HEK293 (cell line): ENCODE measurements around the gene DENND2C.

Experiments
- GLI4 ChIP-seq: fragments of 450-650 bp; formaldehyde crosslinking; IDR thresholded peaks from 2 replicates; pipeline ENCODE4 v1.5.1; 2016; ENCODE audit warnings: missing biosample characterization, missing genetic modification characterization
- RBAK ChIP-seq: fragments of 450-650 bp; formaldehyde crosslinking; IDR thresholded peaks from 2 replicates; pipeline ENCODE4 v1.5.1; 2016; ENCODE audit warnings: missing biosample characterization, missing genetic modification characterization
- SETDB1 ChIP-seq: IDR thresholded peaks from one replicate; pipeline ENCODE4 v1.6.1; 2017; ENCODE audit warnings: mild to moderate bottlenecking, low read length, moderate library complexity, mixed read lengths; ENCODE audit not compliant: insufficient read length
- ZBTB8A ChIP-seq: fragments of 450-650 bp; formaldehyde crosslinking; IDR thresholded peaks from 2 replicates; pipeline ENCODE4 v1.5.1; 2016; ENCODE audit warnings: missing biosample characterization, missing genetic modification characterization
- ZNF140 ChIP-seq: fragments of 450-650 bp; formaldehyde crosslinking; IDR thresholded peaks from 2 replicates; pipeline ENCODE4 v1.5.1; 2016; ENCODE audit warnings: missing biosample characterization, missing genetic modification characterization
- ZNF175 ChIP-seq: fragments of 450-650 bp; formaldehyde crosslinking; IDR thresholded peaks from 2 replicates; pipeline ENCODE4 v1.5.1; 2016; ENCODE audit warnings: missing biosample characterization, missing genetic modification characterization
- ZNF341 ChIP-seq: fragments of 450-650 bp; formaldehyde crosslinking; IDR thresholded peaks from 2 replicates; pipeline ENCODE4; 2016; ENCODE audit warnings: low read depth, missing biosample characterization, missing genetic modification characterization
- ZNF433 ChIP-seq: fragments of 450-650 bp; formaldehyde crosslinking; IDR thresholded peaks from 2 replicates; pipeline ENCODE4 v1.5.1; 2016; ENCODE audit warnings: missing biosample characterization, missing genetic modification characterization, low read depth
- ZNF555 ChIP-seq: fragments of 450-650 bp; formaldehyde crosslinking; conservative IDR thresholded peaks from 2 replicates; pipeline ENCODE4 v1.5.1; 2017; ENCODE audit warnings: missing biosample characterization, mild to moderate bottlenecking, missing genetic modification characterization, inconsistent platforms
- ZNF558 ChIP-seq: fragments of 450-650 bp; formaldehyde crosslinking; IDR thresholded peaks from 2 replicates; pipeline ENCODE4 v1.5.1; 2016; ENCODE audit warnings: missing biosample characterization, missing genetic modification characterization
- ZNF654 ChIP-seq: fragments of 450-650 bp; formaldehyde crosslinking; IDR thresholded peaks from 2 replicates; pipeline ENCODE4 v1.5.1; 2016; ENCODE audit warnings: low read depth, missing biosample characterization, missing genetic modification characterization
- ZNF670 ChIP-seq: fragments of 450-650 bp; formaldehyde crosslinking; IDR thresholded peaks from 2 replicates; pipeline ENCODE4 v1.5.1; 2016; ENCODE audit warnings: missing biosample characterization, missing genetic modification characterization, low read depth
- ZNF76 ChIP-seq: fragments of 450-650 bp; formaldehyde crosslinking; IDR thresholded peaks from 2 replicates; pipeline ENCODE4; 2016; ENCODE audit warnings: low read depth, missing biosample characterization, missing genetic modification characterization, borderline replicate concordance
- ZNF768 ChIP-seq: fragments of 450-650 bp; formaldehyde crosslinking; IDR thresholded peaks from 2 replicates; pipeline ENCODE4 v1.5.1; 2018; ENCODE audit warnings: missing biosample characterization, mild to moderate bottlenecking, missing genetic modification characterization
- ZNF837 ChIP-seq: fragments of 450-650 bp; formaldehyde crosslinking; IDR thresholded peaks from 2 replicates; pipeline ENCODE4 v1.5.1; 2016; ENCODE audit warnings: missing biosample characterization, missing genetic modification characterization
- ZXDB ChIP-seq: fragments of 450-650 bp; formaldehyde crosslinking; IDR thresholded peaks from 2 replicates; pipeline ENCODE4 v1.5.1; 2016; ENCODE audit warnings: missing biosample characterization, missing genetic modification characterization
- TF ChIP-seq, protein P1 (sequence below): fragments of 450-650 bp; formaldehyde crosslinking; IDR thresholded peaks from 2 replicates; pipeline ENCODE4 v1.5.1; 2016; ENCODE audit warnings: missing biosample characterization, missing genetic modification characterization, borderline replicate concordance
- TF ChIP-seq, protein P2 (sequence below): fragments of 450-650 bp; formaldehyde crosslinking; IDR thresholded peaks from 2 replicates; pipeline ENCODE4 v1.5.1; 2017; ENCODE audit warnings: missing biosample characterization, missing genetic modification characterization
- TF ChIP-seq, protein P3 (sequence below): fragments of 450-650 bp; formaldehyde crosslinking; conservative IDR thresholded peaks from 2 replicates; pipeline ENCODE4 v1.5.1; 2016; ENCODE audit warnings: low read depth, missing biosample characterization, missing genetic modification characterization
- TF ChIP-seq, protein P4 (sequence below): fragments of 450-650 bp; formaldehyde crosslinking; IDR thresholded peaks from 2 replicates; pipeline ENCODE4; 2016; ENCODE audit warnings: missing biosample characterization, missing genetic modification characterization
- TF ChIP-seq, protein P5 (sequence below): fragments of 450-650 bp; formaldehyde crosslinking; IDR thresholded peaks from 2 replicates; pipeline ENCODE4 v1.5.1; 2016; ENCODE audit warnings: missing biosample characterization, missing genetic modification characterization
- TF ChIP-seq, protein P6 (sequence below): fragments of 450-650 bp; formaldehyde crosslinking; IDR thresholded peaks from 2 replicates; pipeline ENCODE4 v1.5.1; 2016; ENCODE audit warnings: missing biosample characterization, missing genetic modification characterization
- TF ChIP-seq, protein P7 (sequence below): fragments of 450-650 bp; formaldehyde crosslinking; IDR thresholded peaks from 2 replicates; pipeline ENCODE4 v1.5.1; 2017; ENCODE audit warnings: missing biosample characterization, mild to moderate bottlenecking, missing genetic modification characterization, moderate library complexity

Gene DENND2C

DNA sequence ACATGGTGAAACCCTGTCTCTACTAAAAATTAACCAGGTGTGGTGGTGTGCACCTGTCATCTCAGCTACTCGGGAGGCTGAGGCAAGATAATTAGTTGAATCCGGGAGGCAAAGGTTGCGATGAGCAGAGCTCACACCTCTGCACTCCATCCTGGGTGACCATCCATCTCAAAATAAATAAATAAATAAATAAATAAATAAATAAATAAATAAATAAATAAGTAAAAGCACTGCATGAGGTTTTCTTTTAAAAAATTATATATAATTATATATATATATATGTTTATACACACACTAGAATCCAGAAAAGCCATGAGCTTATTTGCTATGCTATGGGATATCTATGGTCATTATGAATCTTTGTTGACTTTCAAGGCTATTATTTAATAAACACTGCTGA is 23.1 kb upstream of the DENND2C start (continued):
- TF ChIP-seq, protein P1, sequence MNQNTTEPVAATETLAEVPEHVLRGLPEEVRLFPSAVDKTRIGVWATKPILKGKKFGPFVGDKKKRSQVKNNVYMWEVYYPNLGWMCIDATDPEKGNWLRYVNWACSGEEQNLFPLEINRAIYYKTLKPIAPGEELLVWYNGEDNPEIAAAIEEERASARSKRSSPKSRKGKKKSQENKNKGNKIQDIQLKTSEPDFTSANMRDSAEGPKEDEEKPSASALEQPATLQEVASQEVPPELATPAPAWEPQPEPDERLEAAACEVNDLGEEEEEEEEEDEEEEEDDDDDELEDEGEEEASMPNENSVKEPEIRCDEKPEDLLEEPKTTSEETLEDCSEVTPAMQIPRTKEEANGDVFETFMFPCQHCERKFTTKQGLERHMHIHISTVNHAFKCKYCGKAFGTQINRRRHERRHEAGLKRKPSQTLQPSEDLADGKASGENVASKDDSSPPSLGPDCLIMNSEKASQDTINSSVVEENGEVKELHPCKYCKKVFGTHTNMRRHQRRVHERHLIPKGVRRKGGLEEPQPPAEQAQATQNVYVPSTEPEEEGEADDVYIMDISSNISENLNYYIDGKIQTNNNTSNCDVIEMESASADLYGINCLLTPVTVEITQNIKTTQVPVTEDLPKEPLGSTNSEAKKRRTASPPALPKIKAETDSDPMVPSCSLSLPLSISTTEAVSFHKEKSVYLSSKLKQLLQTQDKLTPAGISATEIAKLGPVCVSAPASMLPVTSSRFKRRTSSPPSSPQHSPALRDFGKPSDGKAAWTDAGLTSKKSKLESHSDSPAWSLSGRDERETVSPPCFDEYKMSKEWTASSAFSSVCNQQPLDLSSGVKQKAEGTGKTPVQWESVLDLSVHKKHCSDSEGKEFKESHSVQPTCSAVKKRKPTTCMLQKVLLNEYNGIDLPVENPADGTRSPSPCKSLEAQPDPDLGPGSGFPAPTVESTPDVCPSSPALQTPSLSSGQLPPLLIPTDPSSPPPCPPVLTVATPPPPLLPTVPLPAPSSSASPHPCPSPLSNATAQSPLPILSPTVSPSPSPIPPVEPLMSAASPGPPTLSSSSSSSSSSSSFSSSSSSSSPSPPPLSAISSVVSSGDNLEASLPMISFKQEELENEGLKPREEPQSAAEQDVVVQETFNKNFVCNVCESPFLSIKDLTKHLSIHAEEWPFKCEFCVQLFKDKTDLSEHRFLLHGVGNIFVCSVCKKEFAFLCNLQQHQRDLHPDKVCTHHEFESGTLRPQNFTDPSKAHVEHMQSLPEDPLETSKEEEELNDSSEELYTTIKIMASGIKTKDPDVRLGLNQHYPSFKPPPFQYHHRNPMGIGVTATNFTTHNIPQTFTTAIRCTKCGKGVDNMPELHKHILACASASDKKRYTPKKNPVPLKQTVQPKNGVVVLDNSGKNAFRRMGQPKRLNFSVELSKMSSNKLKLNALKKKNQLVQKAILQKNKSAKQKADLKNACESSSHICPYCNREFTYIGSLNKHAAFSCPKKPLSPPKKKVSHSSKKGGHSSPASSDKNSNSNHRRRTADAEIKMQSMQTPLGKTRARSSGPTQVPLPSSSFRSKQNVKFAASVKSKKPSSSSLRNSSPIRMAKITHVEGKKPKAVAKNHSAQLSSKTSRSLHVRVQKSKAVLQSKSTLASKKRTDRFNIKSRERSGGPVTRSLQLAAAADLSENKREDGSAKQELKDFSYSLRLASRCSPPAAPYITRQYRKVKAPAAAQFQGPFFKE (tag by site-specific recombination): no peak
- TF ChIP-seq ZBTB8A (tag by site-specific recombination): peak; percentile 62
- peak; percentile 87 for TF ChIP-seq ZNF555 (tag by site-specific recombination)
- TF ChIP-seq, protein P2, sequence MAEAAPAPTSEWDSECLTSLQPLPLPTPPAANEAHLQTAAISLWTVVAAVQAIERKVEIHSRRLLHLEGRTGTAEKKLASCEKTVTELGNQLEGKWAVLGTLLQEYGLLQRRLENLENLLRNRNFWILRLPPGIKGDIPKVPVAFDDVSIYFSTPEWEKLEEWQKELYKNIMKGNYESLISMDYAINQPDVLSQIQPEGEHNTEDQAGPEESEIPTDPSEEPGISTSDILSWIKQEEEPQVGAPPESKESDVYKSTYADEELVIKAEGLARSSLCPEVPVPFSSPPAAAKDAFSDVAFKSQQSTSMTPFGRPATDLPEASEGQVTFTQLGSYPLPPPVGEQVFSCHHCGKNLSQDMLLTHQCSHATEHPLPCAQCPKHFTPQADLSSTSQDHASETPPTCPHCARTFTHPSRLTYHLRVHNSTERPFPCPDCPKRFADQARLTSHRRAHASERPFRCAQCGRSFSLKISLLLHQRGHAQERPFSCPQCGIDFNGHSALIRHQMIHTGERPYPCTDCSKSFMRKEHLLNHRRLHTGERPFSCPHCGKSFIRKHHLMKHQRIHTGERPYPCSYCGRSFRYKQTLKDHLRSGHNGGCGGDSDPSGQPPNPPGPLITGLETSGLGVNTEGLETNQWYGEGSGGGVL (tag by site-specific recombination): no peak
- no peak for TF ChIP-seq ZNF837
- TF ChIP-seq ZNF140 (tag by site-specific recombination): peak; percentile 23; the same call in 1 of the 2 replicates
- no peak for TF ChIP-seq ZNF175 (tag by site-specific recombination)
- 0 out of 2 replicates have a peak, but pooled peaks have one; percentile 45 for TF ChIP-seq ZNF558 (tag by site-specific recombination)
- TF ChIP-seq ZXDB (tag by site-specific recombination): peak; percentile 62; the same call in 1 of the 2 replicates
- peak; percentile 39; the same call in 1 of the 2 replicates for TF ChIP-seq ZNF433 (tag by site-specific recombination)
- TF ChIP-seq, protein P3, sequence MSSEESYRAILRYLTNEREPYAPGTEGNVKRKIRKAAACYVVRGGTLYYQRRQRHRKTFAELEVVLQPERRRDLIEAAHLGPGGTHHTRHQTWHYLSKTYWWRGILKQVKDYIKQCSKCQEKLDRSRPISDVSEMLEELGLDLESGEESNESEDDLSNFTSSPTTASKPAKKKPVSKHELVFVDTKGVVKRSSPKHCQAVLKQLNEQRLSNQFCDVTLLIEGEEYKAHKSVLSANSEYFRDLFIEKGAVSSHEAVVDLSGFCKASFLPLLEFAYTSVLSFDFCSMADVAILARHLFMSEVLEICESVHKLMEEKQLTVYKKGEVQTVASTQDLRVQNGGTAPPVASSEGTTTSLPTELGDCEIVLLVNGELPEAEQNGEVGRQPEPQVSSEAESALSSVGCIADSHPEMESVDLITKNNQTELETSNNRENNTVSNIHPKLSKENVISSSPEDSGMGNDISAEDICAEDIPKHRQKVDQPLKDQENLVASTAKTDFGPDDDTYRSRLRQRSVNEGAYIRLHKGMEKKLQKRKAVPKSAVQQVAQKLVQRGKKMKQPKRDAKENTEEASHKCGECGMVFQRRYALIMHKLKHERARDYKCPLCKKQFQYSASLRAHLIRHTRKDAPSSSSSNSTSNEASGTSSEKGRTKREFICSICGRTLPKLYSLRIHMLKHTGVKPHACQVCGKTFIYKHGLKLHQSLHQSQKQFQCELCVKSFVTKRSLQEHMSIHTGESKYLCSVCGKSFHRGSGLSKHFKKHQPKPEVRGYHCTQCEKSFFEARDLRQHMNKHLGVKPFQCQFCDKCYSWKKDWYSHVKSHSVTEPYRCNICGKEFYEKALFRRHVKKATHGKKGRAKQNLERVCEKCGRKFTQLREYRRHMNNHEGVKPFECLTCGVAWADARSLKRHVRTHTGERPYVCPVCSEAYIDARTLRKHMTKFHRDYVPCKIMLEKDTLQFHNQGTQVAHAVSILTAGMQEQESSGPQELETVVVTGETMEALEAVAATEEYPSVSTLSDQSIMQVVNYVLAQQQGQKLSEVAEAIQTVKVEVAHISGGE (tag by site-specific recombination): peak; percentile 73
- no peak for TF ChIP-seq GLI4 (tag by site-specific recombination)
- TF ChIP-seq ZNF76 (tag by site-specific recombination): no peak
- TF ChIP-seq ZNF654: peak; percentile 7; the same call in 1 of the 2 replicates
- TF ChIP-seq, protein P4, sequence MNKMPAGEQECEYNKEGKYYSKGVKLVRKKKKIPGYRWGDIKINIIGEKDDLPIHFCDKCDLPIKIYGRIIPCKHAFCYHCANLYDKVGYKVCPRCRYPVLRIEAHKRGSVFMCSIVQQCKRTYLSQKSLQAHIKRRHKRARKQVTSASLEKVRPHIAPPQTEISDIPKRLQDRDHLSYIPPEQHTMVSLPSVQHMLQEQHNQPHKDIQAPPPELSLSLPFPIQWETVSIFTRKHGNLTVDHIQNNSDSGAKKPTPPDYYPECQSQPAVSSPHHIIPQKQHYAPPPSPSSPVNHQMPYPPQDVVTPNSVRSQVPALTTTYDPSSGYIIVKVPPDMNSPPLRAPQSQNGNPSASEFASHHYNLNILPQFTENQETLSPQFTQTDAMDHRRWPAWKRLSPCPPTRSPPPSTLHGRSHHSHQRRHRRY (tag by site-specific recombination): no peak
- TF ChIP-seq RBAK (tag by site-specific recombination): no peak
- TF ChIP-seq, protein P5, sequence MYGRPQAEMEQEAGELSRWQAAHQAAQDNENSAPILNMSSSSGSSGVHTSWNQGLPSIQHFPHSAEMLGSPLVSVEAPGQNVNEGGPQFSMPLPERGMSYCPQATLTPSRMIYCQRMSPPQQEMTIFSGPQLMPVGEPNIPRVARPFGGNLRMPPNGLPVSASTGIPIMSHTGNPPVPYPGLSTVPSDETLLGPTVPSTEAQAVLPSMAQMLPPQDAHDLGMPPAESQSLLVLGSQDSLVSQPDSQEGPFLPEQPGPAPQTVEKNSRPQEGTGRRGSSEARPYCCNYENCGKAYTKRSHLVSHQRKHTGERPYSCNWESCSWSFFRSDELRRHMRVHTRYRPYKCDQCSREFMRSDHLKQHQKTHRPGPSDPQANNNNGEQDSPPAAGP (tag by site-specific recombination): no peak
- TF ChIP-seq ZNF341 (tag by site-specific recombination): no peak
- no peak for TF ChIP-seq ZNF670
- TF ChIP-seq ZNF768 (tag by site-specific recombination): no peak
- TF ChIP-seq SETDB1: no peak
- TF ChIP-seq, protein P6, sequence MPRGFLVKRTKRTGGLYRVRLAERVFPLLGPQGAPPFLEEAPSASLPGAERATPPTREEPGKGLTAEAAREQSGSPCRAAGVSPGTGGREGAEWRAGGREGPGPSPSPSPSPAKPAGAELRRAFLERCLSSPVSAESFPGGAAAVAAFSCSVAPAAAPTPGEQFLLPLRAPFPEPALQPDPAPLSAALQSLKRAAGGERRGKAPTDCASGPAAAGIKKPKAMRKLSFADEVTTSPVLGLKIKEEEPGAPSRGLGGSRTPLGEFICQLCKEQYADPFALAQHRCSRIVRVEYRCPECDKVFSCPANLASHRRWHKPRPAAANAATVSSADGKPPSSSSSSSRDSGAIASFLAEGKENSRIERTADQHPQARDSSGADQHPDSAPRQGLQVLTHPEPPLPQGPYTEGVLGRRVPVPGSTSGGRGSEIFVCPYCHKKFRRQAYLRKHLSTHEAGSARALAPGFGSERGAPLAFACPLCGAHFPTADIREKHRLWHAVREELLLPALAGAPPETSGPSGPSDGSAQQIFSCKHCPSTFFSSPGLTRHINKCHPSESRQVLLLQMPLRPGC: no peak
- TF ChIP-seq, protein P7, sequence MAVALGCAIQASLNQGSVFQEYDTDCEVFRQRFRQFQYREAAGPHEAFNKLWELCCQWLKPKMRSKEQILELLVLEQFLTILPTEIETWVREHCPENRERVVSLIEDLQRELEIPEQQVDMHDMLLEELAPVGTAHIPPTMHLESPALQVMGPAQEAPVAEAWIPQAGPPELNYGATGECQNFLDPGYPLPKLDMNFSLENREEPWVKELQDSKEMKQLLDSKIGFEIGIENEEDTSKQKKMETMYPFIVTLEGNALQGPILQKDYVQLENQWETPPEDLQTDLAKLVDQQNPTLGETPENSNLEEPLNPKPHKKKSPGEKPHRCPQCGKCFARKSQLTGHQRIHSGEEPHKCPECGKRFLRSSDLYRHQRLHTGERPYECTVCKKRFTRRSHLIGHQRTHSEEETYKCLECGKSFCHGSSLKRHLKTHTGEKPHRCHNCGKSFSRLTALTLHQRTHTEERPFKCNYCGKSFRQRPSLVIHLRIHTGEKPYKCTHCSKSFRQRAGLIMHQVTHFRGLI (tag by site-specific recombination): no peak
